ENCODE results near the gene TCL1B. TPM values are rescaled to one million over a fixed set of nuclear protein-coding genes. Genes with fewer than 3 reads are reported as not detected.

The TCL1B gene
- total and polyA plus RNA-seq, 2 of the 4 experiments (the other 2 are of a cell fraction) = not detected

- WGBS, 2 experiments (ENCODE audit: extremely low coverage in 2 of 2, insufficient read length in 1 of 2) = 43% methylated on average over 2 of the region's 9 CpGs; no CpG with 5 or more reads in 1 of the 2 experiments
- DNase-seq (no peak), ATAC-seq (ENCODE audit: low read depth) (no peak)
- Histone ChIP-seq H3K4ac (ENCODE audit: low read depth, low read length) (no peak overlapping the region), H3K9me1 (ENCODE audit: insufficient read depth, low read length) (no peaks in the 10 kb centered on the region), H3K27me3 (ENCODE audit: control insufficient read depth, insufficient read depth, low read length) (no peaks in the 10 kb centered on the region), H2BK120ac (ENCODE audit: low read depth, low read length) (no peak overlapping the region), H3K4me3 (ENCODE audit: insufficient read depth, low read depth, low read length) (no peak overlapping the region), H4K91ac (ENCODE audit: insufficient read depth, low read depth, low read length) (no peak overlapping the region), H3K27ac (ENCODE audit: insufficient read depth, low read length) (no peak overlapping the region), H3K4me2 (ENCODE audit: low read depth, low read length) (no peak overlapping the region), H3K36me3 (ENCODE audit: control insufficient read depth, insufficient read depth, low read length) (no peaks in the 10 kb centered on the region), H3K4me1 (ENCODE audit: control insufficient read depth, insufficient read depth, low read length) (no peaks in the 10 kb centered on the region), H2AK5ac (ENCODE audit: low read depth, low read length) (no peak overlapping the region), H3K56ac (ENCODE audit: extremely low read depth, insufficient read depth, low read length) (no peak overlapping the region), H3K9me3 (ENCODE audit: control insufficient read depth, insufficient read depth, low read length) (no peaks in the 10 kb centered on the region), H3K18ac (ENCODE audit: low read depth, low read length) (no peak overlapping the region), H3K14ac (replicated peaks; ENCODE audit: low read depth, low read length) (no peak overlapping the region), H2BK20ac (ENCODE audit: low read depth, low read length) (no peak overlapping the region), H2BK15ac (ENCODE audit: low read depth, low read length) (no peak overlapping the region), H2AFZ (replicated peaks; ENCODE audit: low read length, poor library complexity) (no peak overlapping the region), H4K20me1 (ENCODE audit: insufficient read depth, low read length) (no peaks in the 10 kb centered on the region), H4K8ac (ENCODE audit: low read depth in 2 of 2, low read length in 2 of 2) (no peak overlapping the region), H2AK9ac (replicated peaks; ENCODE audit: low read depth, low read length, poor library complexity) (no peak overlapping the region), H3K23ac (ENCODE audit: low read depth, low read length) (no peak overlapping the region), H3K79me1 (ENCODE audit: low read depth in 1 of 2, low read length in 2 of 2) (no peaks in the 10 kb centered on the region), H2BK5ac (ENCODE audit: low read depth, low read length, poor library complexity, severe bottlenecking) (no peak overlapping the region), H4K5ac (ENCODE audit: low read depth, low read length) (no peak overlapping the region), H3K9ac (ENCODE audit: low read depth, low read length) (no peak overlapping the region)
- ChIA-PET CTCF (no interaction called here), POLR2A (ENCODE audit: unreplicated experiment) (no interaction called here)
- dilution Hi-C loops (cut with HindIII; ENCODE audit: low sequenced_read_pairs, unreplicated experiment) (no loop called here), in situ Hi-C loops (cut with MboI; ENCODE audit: low sequenced_read_pairs) (no loop called here), intact Hi-C loops (cut with micrococcal nuclease) (no loop called here)
- TF ChIP-seq USF2 (IDR thresholded peaks at IDR 0.05; ENCODE audit: low read depth, low read length) (no peak), MAZ (IDR thresholded peaks at IDR 0.05; ENCODE audit: borderline replicate concordance, low read depth, low read length) (no peak)
- BruUV-seq (replicated peaks) = no TSS peak
These were observed 26.2 kb downstream of the TCL1B start for GRCh38 chr14:95712398-95712797.

All from IMR-90 (cell line).